ENCODE data around the gene OR5B17. TPM values are rescaled to one million over a fixed set of nuclear protein-coding genes. Genes with fewer than 3 reads are reported as not detected.

Gene OR5B17
- total and polyA plus RNA-seq, 2 of the 8 experiments (the other 6 are each of a cell fraction or from before 2014, with no cell fraction given), result not detected

DNA sequence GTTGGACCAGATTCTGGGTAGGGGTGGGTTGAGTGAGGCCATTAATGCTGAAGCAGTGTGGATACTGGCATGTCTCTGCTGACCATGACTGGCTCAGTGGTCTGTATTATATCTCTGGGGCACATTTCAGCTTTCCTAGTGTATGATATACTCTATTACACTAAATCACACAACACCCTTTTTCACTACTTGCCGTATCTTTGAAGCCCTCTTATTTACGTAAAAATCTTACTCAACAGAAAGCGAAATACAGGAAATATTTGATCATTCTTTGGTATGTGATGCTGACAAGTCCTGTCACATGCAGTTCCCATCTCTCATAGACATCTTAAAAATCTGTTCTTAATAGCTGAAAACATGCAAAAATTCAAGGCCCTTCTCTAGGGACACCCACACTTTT lies 40.3 kb downstream of the OR5B17 start (continued):
- TF ChIP-seq ATF2 (IDR thresholded peaks at IDR 0.05; ENCODE audit: low read length) (no peak), SAP30 (IDR thresholded peaks at IDR 0.05; ENCODE audit: insufficient read depth, insufficient replicate concordance, low read length) (no peak), CBX8 (IDR thresholded peaks at IDR 0.05; ENCODE audit: borderline replicate concordance, low read depth, low read length) (no peak), HDAC6 (IDR thresholded peaks at IDR 0.05; ENCODE audit: low read depth, low read length) (no peak)
